Activated CD8-positive, alpha-beta T cell treated with anti-CD3 and anti-CD28 coated beads for 36 hours (primary cell): ENCODE data around the gene PCGF3. TPM values are rescaled to one million over a fixed set of nuclear protein-coding genes. Genes with fewer than 3 reads are reported as not detected.
A peak's percentile ranks its signal among the peaks of the same experiment; 100 is the strongest.

Source experiments
- ATAC-seq: fragments of 200-7000 bp; cut with Tn5 transposase; one replicate; pipeline ENCODE4 v1.10.0; 2021; ENCODE audit warnings: mild to moderate bottlenecking, moderate library complexity
- CTCF ChIA-PET: fragments of 350-600 bp; sonication (Branson Sonifier 250); formaldehyde crosslinking; loops from one replicate; lab custom pipeline; 2021; ENCODE audit warnings: antibody characterized with exemption; lab: Charles Lee
- POLR2A ChIA-PET: fragments of 350-600 bp; sonication (Branson Sonifier 250); formaldehyde crosslinking; loops from one replicate; lab custom pipeline; 2021; ENCODE audit warnings: antibody characterized with exemption; lab: Charles Lee
- DNase-seq: peaks from one replicate; pipeline ENCODE4 v3.0.0-alpha.2; 2020
- H3K27ac Mint-ChIP-seq: one replicate; pipeline ENCODE4 v1.8.0; 2021; ENCODE audit warnings: mild to moderate bottlenecking, mixed read lengths
- H3K27me3 Mint-ChIP-seq: one replicate; pipeline ENCODE4 v1.8.0; 2021; ENCODE audit warnings: mixed read lengths
- H3K36me3 Mint-ChIP-seq: one replicate; pipeline ENCODE4 v1.8.0; 2021; ENCODE audit warnings: low read depth, mixed read lengths
- H3K4me1 Mint-ChIP-seq: one replicate; pipeline ENCODE4 v1.8.0; 2021; ENCODE audit warnings: low read depth, mixed read lengths
- H3K4me3 Mint-ChIP-seq: one replicate; pipeline ENCODE4 v1.8.0; 2021; ENCODE audit warnings: mild to moderate bottlenecking, moderate library complexity, mixed read lengths
- H3K9me3 Mint-ChIP-seq: one replicate; pipeline ENCODE4 v1.8.0; 2021; ENCODE audit warnings: mixed read lengths
- intact Hi-C: fragments of 100-400 bp; cut with micrococcal nuclease; formaldehyde crosslinking; loops from one replicate; pipeline ENCODE4 v1.10.0; 2022
- total RNA-seq, 2 experiments: library from RNA; stranded (reverse); gene quantifications; one replicate each; pipeline ENCODE4 v1.2.3, GENCODE V29; 2021
- TF ChIP-seq, protein P1 (sequence below): fragments of 200-600 bp; IDR thresholded peaks from one replicate; pipeline ENCODE4 v1.8.0; 2022; ENCODE audit warnings: antibody characterized with exemption, mild to moderate bottlenecking

PCGF3 gene
- total RNA-seq, 2 experiments from 2014 or later: 23.9 to 25.6 TPM

DNA sequence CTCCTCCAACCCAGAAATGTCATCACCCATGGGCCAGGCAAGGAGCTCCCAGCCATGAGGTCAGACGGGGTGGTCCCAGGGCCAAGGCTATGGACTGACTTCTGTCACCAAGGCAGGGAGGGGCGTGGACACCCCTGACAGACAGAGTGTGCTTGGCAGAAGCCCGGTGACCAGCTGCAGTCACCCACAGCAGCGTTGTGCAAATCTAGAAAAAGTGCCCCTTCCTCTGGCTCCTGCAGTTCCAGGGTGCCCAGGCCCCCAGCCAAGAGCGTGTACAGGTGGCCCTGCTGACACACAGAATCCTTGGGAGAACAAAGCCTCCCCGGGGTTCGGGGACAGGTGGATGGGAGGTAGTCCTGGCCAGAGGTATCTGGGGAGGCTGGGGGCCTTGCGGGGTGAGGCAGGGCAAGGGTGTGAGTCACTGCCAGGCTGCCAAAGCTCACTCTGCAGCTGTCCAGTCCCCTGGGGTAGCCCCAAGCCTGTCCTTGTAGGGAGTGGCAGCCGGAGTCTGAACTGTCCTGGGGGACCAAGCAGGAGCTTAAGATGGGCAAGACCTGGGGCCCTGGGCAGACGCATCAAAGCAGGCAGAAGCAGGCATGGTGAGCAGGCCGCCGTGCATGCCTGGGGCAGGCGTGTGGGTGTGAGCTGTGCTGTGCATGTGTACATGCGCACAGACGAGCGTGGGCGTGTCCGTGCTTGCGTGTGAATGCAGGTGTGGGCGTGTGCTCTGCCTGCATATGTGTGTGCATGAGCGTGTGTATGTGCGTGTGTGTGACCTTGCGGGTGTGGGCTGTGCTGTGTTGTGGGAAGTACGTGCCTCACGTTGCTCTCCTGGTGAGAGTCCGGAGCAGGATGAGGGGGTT, 28.0 kb upstream of the PCGF3 start:
- ATAC-seq: no peak
- ChIA-PET CTCF (no interaction called here), POLR2A (interaction anchor here (1.4 kb wide), 1 partner anchor 13 kb away, joined by 4 read pairs; no protein-coding TSS in a partner anchor)
- peak; percentile 38 for DNase-seq
- Mint-ChIP-seq H3K4me1 (peaks cover 20% of the 10 kb centered on the region), H3K9me3 (no peaks in the 10 kb centered on the region), H3K36me3 (peaks cover 6% of the 10 kb centered on the region), H3K4me3 (no peak overlapping the region), H3K27ac (no peak overlapping the region), H3K27me3 (no peaks in the 10 kb centered on the region)
- TF ChIP-seq, protein P1, sequence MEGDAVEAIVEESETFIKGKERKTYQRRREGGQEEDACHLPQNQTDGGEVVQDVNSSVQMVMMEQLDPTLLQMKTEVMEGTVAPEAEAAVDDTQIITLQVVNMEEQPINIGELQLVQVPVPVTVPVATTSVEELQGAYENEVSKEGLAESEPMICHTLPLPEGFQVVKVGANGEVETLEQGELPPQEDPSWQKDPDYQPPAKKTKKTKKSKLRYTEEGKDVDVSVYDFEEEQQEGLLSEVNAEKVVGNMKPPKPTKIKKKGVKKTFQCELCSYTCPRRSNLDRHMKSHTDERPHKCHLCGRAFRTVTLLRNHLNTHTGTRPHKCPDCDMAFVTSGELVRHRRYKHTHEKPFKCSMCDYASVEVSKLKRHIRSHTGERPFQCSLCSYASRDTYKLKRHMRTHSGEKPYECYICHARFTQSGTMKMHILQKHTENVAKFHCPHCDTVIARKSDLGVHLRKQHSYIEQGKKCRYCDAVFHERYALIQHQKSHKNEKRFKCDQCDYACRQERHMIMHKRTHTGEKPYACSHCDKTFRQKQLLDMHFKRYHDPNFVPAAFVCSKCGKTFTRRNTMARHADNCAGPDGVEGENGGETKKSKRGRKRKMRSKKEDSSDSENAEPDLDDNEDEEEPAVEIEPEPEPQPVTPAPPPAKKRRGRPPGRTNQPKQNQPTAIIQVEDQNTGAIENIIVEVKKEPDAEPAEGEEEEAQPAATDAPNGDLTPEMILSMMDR: no peak
- intact Hi-C loops: no loop called here

DNA sequence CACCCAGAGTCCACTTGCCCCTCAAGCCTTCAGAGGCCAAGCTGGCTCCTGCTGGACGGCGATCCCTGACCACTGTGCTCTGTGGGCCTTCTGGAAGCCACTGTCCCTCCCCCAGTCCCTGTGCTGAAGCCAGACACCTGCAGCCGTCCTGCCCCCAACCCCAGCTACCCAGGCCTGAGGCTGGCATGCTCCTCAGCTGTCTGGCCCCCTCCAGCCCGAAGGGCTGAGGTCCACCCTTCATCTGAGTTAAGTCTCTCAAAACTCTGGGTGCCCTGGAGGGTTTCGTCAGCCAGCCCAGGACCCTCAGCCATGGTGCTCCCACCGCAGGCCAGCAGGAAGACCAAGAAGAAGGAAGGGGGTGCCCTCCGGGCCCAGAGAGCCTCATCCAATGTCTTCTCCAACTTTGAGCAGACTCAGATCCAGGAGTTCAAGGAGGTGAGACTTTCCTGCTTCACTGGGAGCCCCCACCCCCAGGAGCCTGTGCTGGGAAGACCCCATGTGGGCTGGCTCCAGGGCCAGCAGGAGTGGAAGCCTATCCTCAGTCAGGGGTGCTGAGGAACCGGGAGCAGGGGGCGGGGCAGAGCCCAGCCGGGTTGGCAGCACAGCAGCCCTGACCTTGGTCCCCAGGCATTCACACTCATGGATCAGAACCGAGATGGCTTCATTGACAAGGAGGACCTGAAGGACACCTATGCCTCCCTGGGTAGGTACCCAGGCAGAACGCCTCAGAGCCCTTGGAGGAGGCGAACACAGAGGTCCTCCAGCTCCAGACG, 27.1 kb upstream of the PCGF3 start:
- DNase-seq (no peak), ATAC-seq (no peak)
- Mint-ChIP-seq H3K4me1 (peaks cover 14% of the 10 kb centered on the region), H3K27ac (no peak overlapping the region), H3K36me3 (no peaks in the 10 kb centered on the region), H3K9me3 (no peaks in the 10 kb centered on the region), H3K27me3 (no peaks in the 10 kb centered on the region), H3K4me3 (no peak overlapping the region)
- CTCF ChIA-PET: no interaction called here
- TF ChIP-seq, protein P1: no peak
- POLR2A ChIA-PET: interaction anchor here (1.4 kb wide), 1 partner anchor 12 kb away, joined by 4 read pairs; no protein-coding TSS in a partner anchor
- intact Hi-C loops: no loop called here

DNA sequence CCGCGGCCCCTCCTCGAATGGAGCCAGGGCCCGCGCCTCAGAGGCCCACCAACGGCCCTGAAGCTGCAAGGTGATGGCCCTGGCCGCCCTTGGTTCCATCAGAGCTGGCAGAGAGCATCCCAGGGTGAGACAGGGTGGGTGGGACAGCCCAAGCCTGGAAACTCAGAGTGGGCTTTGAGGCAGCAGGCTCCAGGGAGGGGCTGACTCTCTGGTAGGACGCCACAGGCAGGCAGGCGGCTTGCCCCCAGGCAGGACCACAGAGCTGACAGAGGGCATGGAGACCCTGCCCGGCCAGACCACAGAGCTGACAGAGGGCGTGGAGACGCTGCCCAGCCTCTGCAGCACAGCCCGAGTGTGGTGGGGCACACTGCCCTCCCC, 26.5 kb upstream of the PCGF3 start:
- Mint-ChIP-seq H3K4me3 (no peak overlapping the region), H3K27ac (no peak overlapping the region), H3K4me1 (peaks cover 14% of the 10 kb centered on the region), H3K36me3 (no peaks in the 10 kb centered on the region), H3K27me3 (no peaks in the 10 kb centered on the region), H3K9me3 (no peaks in the 10 kb centered on the region)
- TF ChIP-seq, protein P1: no peak
- CTCF ChIA-PET: no interaction called here
- ATAC-seq (no peak), DNase-seq (no peak)
- intact Hi-C loops: no loop called here
- POLR2A ChIA-PET: interaction anchor here (1.0 kb wide), 1 partner anchor 15 kb away, joined by 4 read pairs; no protein-coding TSS in a partner anchor

DNA sequence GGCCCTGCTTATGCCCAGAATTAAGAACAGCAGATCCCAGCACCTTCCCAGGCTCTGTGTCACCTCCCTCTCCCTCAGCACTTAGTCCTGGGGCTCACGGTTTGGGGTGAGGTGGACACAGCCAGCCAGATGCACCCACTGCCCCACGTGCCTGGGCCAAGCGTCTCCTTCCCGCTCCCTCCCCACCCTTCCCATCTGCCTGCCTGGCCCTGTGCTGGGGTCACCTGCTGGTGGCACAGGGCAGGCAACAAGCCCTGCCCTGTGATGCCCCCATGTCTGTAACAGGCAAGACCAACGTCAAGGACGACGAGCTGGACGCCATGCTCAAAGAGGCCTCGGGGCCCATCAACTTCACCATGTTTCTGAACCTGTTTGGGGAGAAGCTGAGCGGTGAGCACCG, 26.0 kb upstream of the PCGF3 start:
- DNase-seq: no peak
- no peak overlapping the region for H3K27ac Mint-ChIP-seq
- CTCF ChIA-PET: no interaction called here

More for the DNA sequence above, 26.0 kb upstream of the PCGF3 start:
- Mint-ChIP-seq H3K27me3 (no peaks in the 10 kb centered on the region), H3K9me3 (no peaks in the 10 kb centered on the region), H3K36me3 (no peaks in the 10 kb centered on the region), H3K4me1 (peaks cover 14% of the 10 kb centered on the region), H3K4me3 (no peak overlapping the region)
- POLR2A ChIA-PET: interaction anchor here (1.0 kb wide), 1 partner anchor 16 kb away, joined by 4 read pairs; no protein-coding TSS in a partner anchor
- intact Hi-C loops: no loop called here
- TF ChIP-seq, protein P1: no peak
- no peak for ATAC-seq
